K562 (cell line): ENCODE results near the gene FGR. TPM values are rescaled to one million over a fixed set of nuclear protein-coding genes. Genes with fewer than 3 reads are reported as not detected.

Experiments used
- CCNT2 ChIP-seq: IDR thresholded peaks from 2 replicates; pipeline ENCODE4 v1.6.1; 2011; ENCODE audit warnings: borderline replicate concordance, low read depth, mild to moderate bottlenecking, moderate library complexity, mixed read lengths, low read length; ENCODE audit not compliant: insufficient read length; ENCODE audit errors: extremely low read depth
- E2F3 ChIP-seq: fragments of 250-450 bp; sonication (Bioruptor Pico); IDR thresholded peaks from 2 replicates; pipeline ENCODE4 v1.4.0; 2020; ENCODE audit warnings: mild to moderate bottlenecking
- EP400 ChIP-seq: fragments of 450-650 bp; IDR thresholded peaks from 2 replicates; pipeline ENCODE4 v1.6.1; 2017; ENCODE audit warnings: antibody characterized with exemption, mild to moderate bottlenecking, moderate library complexity
- GATAD2B ChIP-seq: fragments of 450-650 bp; IDR thresholded peaks from 2 replicates; pipeline ENCODE4 v1.6.1; 2017; ENCODE audit warnings: mild to moderate bottlenecking, borderline replicate concordance
- HMG20A ChIP-seq: fragments of 450-650 bp; formaldehyde crosslinking; conservative IDR thresholded peaks from 2 replicates; pipeline ENCODE4 v1.4.0; 2020; ENCODE audit warnings: mild to moderate bottlenecking, mixed read lengths
- HOXB6 ChIP-seq: fragments of 250-450 bp; sonication (Bioruptor Pico); IDR thresholded peaks from 2 replicates; pipeline ENCODE4 v1.5.1; 2022; ENCODE audit warnings: mild to moderate bottlenecking, borderline replicate concordance
- MCM3 ChIP-seq: fragments of 450-650 bp; IDR thresholded peaks from 2 replicates; pipeline ENCODE4 v1.6.1; 2016
- MEIS2 ChIP-seq: fragments of 450-650 bp; IDR thresholded peaks from 2 replicates; pipeline ENCODE4 v1.6.1; 2014; ENCODE audit warnings: mild to moderate bottlenecking; ENCODE audit not compliant: partially characterized antibody
- PHTF2 ChIP-seq: fragments of 250-450 bp; sonication (Bioruptor Pico); IDR thresholded peaks from 2 replicates; pipeline ENCODE4 v1.5.0; 2021; ENCODE audit warnings: mild to moderate bottlenecking
- POLR2H ChIP-seq: IDR thresholded peaks from 2 replicates; pipeline ENCODE4 v1.6.1; 2016; ENCODE audit warnings: missing genetic modification characterization, low read depth, mild to moderate bottlenecking, control low read depth, missing compliant biosample characterization, moderate library complexity
- POLR3A ChIP-seq: IDR thresholded peaks from 2 replicates; pipeline ENCODE4 v1.6.1; 2011; ENCODE audit warnings: borderline replicate concordance, mild to moderate bottlenecking, moderate library complexity; ENCODE audit not compliant: insufficient read length, insufficient read depth; ENCODE audit errors: extremely low read depth
- PPARD ChIP-seq: fragments of 250-450 bp; sonication (Bioruptor Pico); IDR thresholded peaks from 2 replicates; pipeline ENCODE4 v1.8.0; 2022; ENCODE audit warnings: inconsistent platforms, mild to moderate bottlenecking, moderate library complexity
- SOX6 ChIP-seq: fragments of 450-650 bp; IDR thresholded peaks from 2 replicates; pipeline ENCODE4 v1.6.1; 2014; ENCODE audit warnings: mild to moderate bottlenecking
- SRF ChIP-seq, 2 experiments: fragments of 250-450, 450-650 bp in 1 of 2; sonication (Bioruptor Pico) in 1 of 2; sonication (generic) in 1 of 2; formaldehyde crosslinking; IDR thresholded peaks; 2 replicates each; pipeline versions ENCODE4 v1.5.0 to v1.5.1; 2020 to 2022; ENCODE audit warnings: mild to moderate bottlenecking in 1 of 2, missing genetic modification reagents in 1 of 2
- STAG1 ChIP-seq: sonication (generic); formaldehyde crosslinking; IDR thresholded peaks from 2 replicates; pipeline ENCODE4 v1.5.0; 2020; ENCODE audit warnings: missing genetic modification reagents, borderline replicate concordance
- SUPT5H ChIP-seq: fragments of 450-650 bp; IDR thresholded peaks from 2 replicates; pipeline ENCODE4 v1.6.1; 2016
- TAL1 ChIP-seq: fragments of 450-650 bp; IDR thresholded peaks from 2 replicates; pipeline ENCODE4 v1.6.1; 2016; ENCODE audit warnings: mild to moderate bottlenecking
- ZBTB1 ChIP-seq: sonication (generic); formaldehyde crosslinking; IDR thresholded peaks from 2 replicates; pipeline ENCODE4 v1.8.1; 2023; ENCODE audit warnings: missing genetic modification reagents, low read depth, mild to moderate bottlenecking, borderline replicate concordance
- ZNF444 ChIP-seq: fragments of 250-450 bp; sonication (Bioruptor Pico); IDR thresholded peaks from 2 replicates; pipeline ENCODE4 v1.4.0; 2020; ENCODE audit warnings: mild to moderate bottlenecking, moderate library complexity
- ZNF589 ChIP-seq: fragments of 200-800 bp; sonication (Bioruptor generic); IDR thresholded peaks from 2 replicates; pipeline ENCODE4 v1.6.1; 2016; ENCODE audit warnings: low read depth, missing genetic modification characterization, missing compliant biosample characterization
- ZNF79 ChIP-seq: fragments of 250-450 bp; sonication (Bioruptor Pico); IDR thresholded peaks from 2 replicates; pipeline ENCODE4 v1.4.0; 2020; ENCODE audit warnings: low read depth, mild to moderate bottlenecking, moderate library complexity
- ZSCAN32 ChIP-seq: fragments of 450-650 bp; formaldehyde crosslinking; IDR thresholded peaks from 2 replicates; pipeline ENCODE4 v1.4.0; 2020; ENCODE audit warnings: mild to moderate bottlenecking, moderate library complexity
- polyA plus RNA-seq, 8 experiments: library from polyadenylated mRNA; depleted of rRNA in 4 of 8; stranded (reverse) in 5 of 8; unstranded in 3 of 8; fragments of >200 nt; fragmentation: Nextera tagmentation in 2 of 8; fragmentation: Illumina TruSeq in 1 of 8; extraction: Ambion mirVana in 2 of 8; extraction: Trizol in 1 of 8; gene quantifications; 2 replicates each; pipeline versions ENCODE4 v1.2.1 to v1.2.3, GENCODE V29; 2011 to 2014; ENCODE audit warnings: inconsistent platforms in 1 of 8, missing spikeins in 1 of 8
- total RNA-seq, 7 experiments: library from RNA; depleted of rRNA in 6 of 7; stranded (reverse); fragments of >200 nt in 6 of 7; fragmentation: Illumina TruSeq in 2 of 7; extraction: Trizol in 2 of 7; gene quantifications; 2 replicates each; pipeline versions ENCODE4 v1.2.1 to v1.2.3, GENCODE V29; 2011 to 2021; ENCODE audit warnings: low replicate concordance in 1 of 7
- TF ChIP-seq, protein P1 (sequence below): fragments of 250-450 bp; sonication (Bioruptor Pico); IDR thresholded peaks from 2 replicates; pipeline ENCODE4 v1.5.0; 2020; ENCODE audit warnings: mild to moderate bottlenecking, borderline replicate concordance
- TF ChIP-seq, protein P2 (sequence below): IDR thresholded peaks from 2 replicates; pipeline ENCODE4 v1.6.1; 2016; ENCODE audit warnings: missing genetic modification characterization, missing compliant biosample characterization
- TF ChIP-seq, protein P3 (sequence below): sonication (generic); formaldehyde crosslinking; IDR thresholded peaks from 2 replicates; pipeline ENCODE4 v1.8.0; 2022; ENCODE audit warnings: missing genetic modification reagents, mild to moderate bottlenecking, borderline replicate concordance

Gene FGR
- total and polyA plus RNA-seq, 9 of the 15 experiments (the other 6 are each of a cell fraction or from before 2014, with no cell fraction given), result 0.04 to 0.11 TPM; not detected in 7

DNA sequence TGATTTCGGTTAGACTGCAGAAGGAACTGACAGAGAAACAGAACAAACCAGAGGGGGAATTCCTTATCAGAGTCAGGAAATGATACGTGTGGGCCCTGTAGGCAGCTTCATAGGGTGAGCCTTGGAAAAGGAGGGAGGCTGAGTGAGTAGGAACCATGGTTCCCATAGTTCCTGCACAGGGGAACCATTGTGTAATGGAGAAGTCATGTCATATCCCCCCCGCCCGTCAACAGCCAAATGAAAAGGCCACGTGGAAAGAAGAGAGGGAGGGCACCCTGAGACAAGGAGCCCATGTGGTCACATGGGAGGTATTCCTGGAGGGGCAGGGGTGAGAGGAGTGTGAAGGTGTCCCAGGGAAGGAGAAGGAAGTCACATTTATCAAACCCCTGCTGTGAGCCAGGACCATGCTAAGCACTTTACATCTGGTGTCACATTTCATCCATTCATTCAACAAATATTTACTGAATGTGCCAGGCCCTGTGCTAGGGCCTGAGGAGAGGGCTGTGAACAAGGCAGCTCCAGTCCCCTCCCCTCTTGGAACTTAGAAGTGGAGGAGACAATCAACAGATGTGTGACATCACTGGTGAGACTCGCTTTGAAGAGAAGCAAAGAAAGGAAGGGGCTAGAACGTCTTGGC, 15.7 kb upstream of the FGR start (continued):
- TF ChIP-seq, protein P1, sequence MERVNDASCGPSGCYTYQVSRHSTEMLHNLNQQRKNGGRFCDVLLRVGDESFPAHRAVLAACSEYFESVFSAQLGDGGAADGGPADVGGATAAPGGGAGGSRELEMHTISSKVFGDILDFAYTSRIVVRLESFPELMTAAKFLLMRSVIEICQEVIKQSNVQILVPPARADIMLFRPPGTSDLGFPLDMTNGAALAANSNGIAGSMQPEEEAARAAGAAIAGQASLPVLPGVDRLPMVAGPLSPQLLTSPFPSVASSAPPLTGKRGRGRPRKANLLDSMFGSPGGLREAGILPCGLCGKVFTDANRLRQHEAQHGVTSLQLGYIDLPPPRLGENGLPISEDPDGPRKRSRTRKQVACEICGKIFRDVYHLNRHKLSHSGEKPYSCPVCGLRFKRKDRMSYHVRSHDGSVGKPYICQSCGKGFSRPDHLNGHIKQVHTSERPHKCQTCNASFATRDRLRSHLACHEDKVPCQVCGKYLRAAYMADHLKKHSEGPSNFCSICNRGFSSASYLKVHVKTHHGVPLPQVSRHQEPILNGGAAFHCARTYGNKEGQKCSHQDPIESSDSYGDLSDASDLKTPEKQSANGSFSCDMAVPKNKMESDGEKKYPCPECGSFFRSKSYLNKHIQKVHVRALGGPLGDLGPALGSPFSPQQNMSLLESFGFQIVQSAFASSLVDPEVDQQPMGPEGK (CRISPR knock-in tag), result no peak
- no peak for TF ChIP-seq PPARD (CRISPR knock-in tag)
- no peak for TF ChIP-seq POLR3A
- TF ChIP-seq, protein P2, sequence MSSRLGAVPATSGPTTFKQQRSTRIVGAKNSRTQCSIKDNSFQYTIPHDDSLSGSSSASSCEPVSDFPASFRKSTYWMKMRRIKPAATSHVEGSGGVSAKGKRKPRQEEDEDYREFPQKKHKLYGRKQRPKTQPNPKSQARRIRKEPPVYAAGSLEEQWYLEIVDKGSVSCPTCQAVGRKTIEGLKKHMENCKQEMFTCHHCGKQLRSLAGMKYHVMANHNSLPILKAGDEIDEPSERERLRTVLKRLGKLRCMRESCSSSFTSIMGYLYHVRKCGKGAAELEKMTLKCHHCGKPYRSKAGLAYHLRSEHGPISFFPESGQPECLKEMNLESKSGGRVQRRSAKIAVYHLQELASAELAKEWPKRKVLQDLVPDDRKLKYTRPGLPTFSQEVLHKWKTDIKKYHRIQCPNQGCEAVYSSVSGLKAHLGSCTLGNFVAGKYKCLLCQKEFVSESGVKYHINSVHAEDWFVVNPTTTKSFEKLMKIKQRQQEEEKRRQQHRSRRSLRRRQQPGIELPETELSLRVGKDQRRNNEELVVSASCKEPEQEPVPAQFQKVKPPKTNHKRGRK (tag), result no peak
- no peak for TF ChIP-seq MCM3
- peak; percentile 71 for TF ChIP-seq EP400
- TF ChIP-seq POLR2H (tag), result no peak
- TF ChIP-seq SUPT5H, result no peak
- TF ChIP-seq STAG1 (CRISPR knock-in tag), result no peak
- no peak for TF ChIP-seq PHTF2
- no peak for TF ChIP-seq TAL1
- no peak for TF ChIP-seq GATAD2B
- TF ChIP-seq, protein P3, sequence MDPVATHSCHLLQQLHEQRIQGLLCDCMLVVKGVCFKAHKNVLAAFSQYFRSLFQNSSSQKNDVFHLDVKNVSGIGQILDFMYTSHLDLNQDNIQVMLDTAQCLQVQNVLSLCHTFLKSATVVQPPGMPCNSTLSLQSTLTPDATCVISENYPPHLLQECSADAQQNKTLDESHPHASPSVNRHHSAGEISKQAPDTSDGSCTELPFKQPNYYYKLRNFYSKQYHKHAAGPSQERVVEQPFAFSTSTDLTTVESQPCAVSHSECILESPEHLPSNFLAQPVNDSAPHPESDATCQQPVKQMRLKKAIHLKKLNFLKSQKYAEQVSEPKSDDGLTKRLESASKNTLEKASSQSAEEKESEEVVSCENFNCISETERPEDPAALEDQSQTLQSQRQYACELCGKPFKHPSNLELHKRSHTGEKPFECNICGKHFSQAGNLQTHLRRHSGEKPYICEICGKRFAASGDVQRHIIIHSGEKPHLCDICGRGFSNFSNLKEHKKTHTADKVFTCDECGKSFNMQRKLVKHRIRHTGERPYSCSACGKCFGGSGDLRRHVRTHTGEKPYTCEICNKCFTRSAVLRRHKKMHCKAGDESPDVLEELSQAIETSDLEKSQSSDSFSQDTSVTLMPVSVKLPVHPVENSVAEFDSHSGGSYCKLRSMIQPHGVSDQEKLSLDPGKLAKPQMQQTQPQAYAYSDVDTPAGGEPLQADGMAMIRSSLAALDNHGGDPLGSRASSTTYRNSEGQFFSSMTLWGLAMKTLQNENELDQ (CRISPR knock-in tag), result no peak
- TF ChIP-seq HMG20A, result no peak
- TF ChIP-seq E2F3, result no peak
- TF ChIP-seq SRF (CRISPR knock-in tag; IDR thresholded peaks at IDR 0.05), result no peak
- TF ChIP-seq ZNF79 (CRISPR knock-in tag), result no peak
- no peak for TF ChIP-seq ZNF589 (CRISPR knock-in tag)
- TF ChIP-seq CCNT2, result no peak
- no peak for TF ChIP-seq ZSCAN32 (CRISPR knock-in tag)
- no peak for TF ChIP-seq HOXB6 (CRISPR knock-in tag)
- peak; percentile 43 for TF ChIP-seq MEIS2
- TF ChIP-seq ZNF444, result no peak
- TF ChIP-seq ZBTB1, result no peak
- no peak for TF ChIP-seq SOX6
